Breast epithelium (tissue), 4 donors: ENCODE data around the gene TMEM218. TPM values are rescaled to one million over a fixed set of nuclear protein-coding genes. Genes with fewer than 3 reads are reported as not detected.

ENCODE experiments used
- DNase-seq, 2 donors: peaks; one replicate each; pipeline ENCODE4 v3.0.0-alpha.2; 2019; ENCODE audit warnings: low spot score in 2 of 2
- H3K27ac ChIP-seq, 2 donors: fragments of 200-600 bp; sonication (generic) in 1 of 2; one replicate each; pipeline ENCODE4 v1.5.1; 2016 to 2019; ENCODE audit warnings: mild to moderate bottlenecking in 1 of 2
- H3K27me3 ChIP-seq, 2 donors: fragments of 200-600 bp; sonication (generic) in 1 of 2; one replicate each; pipeline versions ENCODE4 v1.5.1 to v1.6.0; 2017 to 2019; ENCODE audit warnings: control low read depth in 1 of 2, mild to moderate bottlenecking in 1 of 2
- H3K36me3 ChIP-seq: fragments of 200-600 bp; one replicate; pipeline ENCODE4 v1.5.1; 2019
- H3K4me1 ChIP-seq, 2 donors: fragments of 200-600 bp; sonication (generic); one replicate each; pipeline ENCODE4 v1.5.1; 2016 to 2019; ENCODE audit warnings: control low read depth in 1 of 2
- H3K4me3 ChIP-seq, 3 donors: fragments of 200-600 bp; sonication (generic); 1 replicate in 2 of 3; 2 replicates in 1 of 3; pipeline ENCODE4 v1.5.1; 2016 to 2019; ENCODE audit warnings: mild to moderate bottlenecking in 3 of 3, moderate library complexity in 2 of 3
- H3K9me3 ChIP-seq, 2 donors: fragments of 200-600 bp; sonication (generic) in 1 of 2; one replicate each; pipeline ENCODE4 v1.5.1; 2016 to 2019; ENCODE audit warnings: control low read depth in 1 of 2
- POLR2AphosphoS5 ChIP-seq, 3 donors: sonication (generic); formaldehyde crosslinking; IDR thresholded peaks; one replicate each; pipeline ENCODE4 v1.6.1; 2017; ENCODE audit warnings: antibody characterized with exemption in 3 of 3
- intact Hi-C: fragments of 100-400 bp; cut with DNase I; formaldehyde crosslinking; loops from one replicate; pipeline ENCODE4 v1.15.1; 2023; ENCODE audit warnings: low total_unique reads
- total RNA-seq, 3 donors: library from RNA; depleted of rRNA; stranded (reverse); fragments of >200 nt; gene quantifications; one replicate each; pipeline ENCODE4 v1.1.0, GENCODE V29; 2016
- TF ChIP-seq, protein P1 (sequence below), 3 donors: fragments of 450-650 bp; IDR thresholded peaks; one replicate each; pipeline ENCODE4 v1.5.1; 2016 to 2017; ENCODE audit warnings: antibody characterized with exemption in 3 of 3, mild to moderate bottlenecking in 3 of 3, moderate library complexity in 3 of 3

TMEM218 gene
- total RNA-seq, 3 donors from 2014 or later, result 20.6 to 26.2 (median 22.4) TPM

DNA sequence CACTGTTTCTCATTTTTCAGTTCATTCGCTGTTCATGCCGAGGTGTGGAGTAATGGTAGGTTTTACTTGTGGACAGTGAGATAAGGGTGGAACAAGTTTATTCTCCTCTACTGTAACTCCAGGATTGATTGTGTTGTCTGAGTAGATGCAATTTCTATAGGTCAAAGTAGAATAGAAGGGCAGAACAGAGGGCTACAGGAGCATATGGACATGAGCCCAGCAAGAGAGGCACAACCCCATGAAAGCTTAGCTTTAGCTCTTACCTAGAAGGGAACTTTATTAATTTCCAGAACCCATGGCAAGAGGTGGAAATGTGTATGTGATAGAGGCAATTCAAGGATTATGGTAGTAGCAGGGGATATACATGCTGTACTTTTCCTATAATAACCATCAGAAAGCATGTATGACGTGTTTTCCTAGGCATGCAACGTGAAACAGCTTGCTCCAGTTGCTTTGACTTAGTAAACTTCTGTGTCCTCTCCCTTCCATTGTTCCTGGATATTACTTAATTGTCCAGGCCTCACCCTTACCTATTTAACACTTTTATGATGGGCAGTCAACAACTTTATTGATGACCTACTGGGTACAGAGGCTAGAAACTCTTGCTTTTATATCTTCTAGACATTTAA is 62.1 kb downstream of the TMEM218 start:
- TF ChIP-seq, protein P1, sequence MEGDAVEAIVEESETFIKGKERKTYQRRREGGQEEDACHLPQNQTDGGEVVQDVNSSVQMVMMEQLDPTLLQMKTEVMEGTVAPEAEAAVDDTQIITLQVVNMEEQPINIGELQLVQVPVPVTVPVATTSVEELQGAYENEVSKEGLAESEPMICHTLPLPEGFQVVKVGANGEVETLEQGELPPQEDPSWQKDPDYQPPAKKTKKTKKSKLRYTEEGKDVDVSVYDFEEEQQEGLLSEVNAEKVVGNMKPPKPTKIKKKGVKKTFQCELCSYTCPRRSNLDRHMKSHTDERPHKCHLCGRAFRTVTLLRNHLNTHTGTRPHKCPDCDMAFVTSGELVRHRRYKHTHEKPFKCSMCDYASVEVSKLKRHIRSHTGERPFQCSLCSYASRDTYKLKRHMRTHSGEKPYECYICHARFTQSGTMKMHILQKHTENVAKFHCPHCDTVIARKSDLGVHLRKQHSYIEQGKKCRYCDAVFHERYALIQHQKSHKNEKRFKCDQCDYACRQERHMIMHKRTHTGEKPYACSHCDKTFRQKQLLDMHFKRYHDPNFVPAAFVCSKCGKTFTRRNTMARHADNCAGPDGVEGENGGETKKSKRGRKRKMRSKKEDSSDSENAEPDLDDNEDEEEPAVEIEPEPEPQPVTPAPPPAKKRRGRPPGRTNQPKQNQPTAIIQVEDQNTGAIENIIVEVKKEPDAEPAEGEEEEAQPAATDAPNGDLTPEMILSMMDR (IDR thresholded peaks at IDR 0.05), result no peak
- TF ChIP-seq POLR2AphosphoS5 (IDR thresholded peaks at IDR 0.05), result no peak
- Histone ChIP-seq H3K9me3 (no peaks in the 10 kb centered on the region), H3K27me3 (no peaks in the 10 kb centered on the region), H3K4me1 (no peaks in the 10 kb centered on the region), H3K27ac (no peak overlapping the region), H3K4me3 (no peak overlapping the region), H3K36me3 (no peaks in the 10 kb centered on the region)
- no peak for DNase-seq
- intact Hi-C loops, result no loop called here

Other genes with a start within 250 kb of the TMEM218 start
- 10 to 100 TPM in 2 of 3 donors, 1 to 10 TPM in 1; 9.1 to 30.9 (median 15.4) TPM for gene ROBO3, start 246.2 kb downstream of the TMEM218 start, total RNA-seq
- gene ROBO4, start 213.8 kb downstream of the TMEM218 start, total RNA-seq, result 10 to 100 TPM; 11.9 to 30.5 (median 12.8) TPM
- gene HEPN1, start 192.4 kb downstream of the TMEM218 start, total RNA-seq, result not detected
- gene HEPACAM, start 175.6 kb downstream of the TMEM218 start, total RNA-seq, result 10 to 100 TPM in 1 of 3 donors, 1 to 10 TPM in 2; 2.3 to 25.4 (median 6.1) TPM
- gene CCDC15, start 157.4 kb downstream of the TMEM218 start, total RNA-seq, result 1 to 10 TPM; 2.1 to 4.4 (median 2.6) TPM
- gene SLC37A2, start 48.3 kb downstream of the TMEM218 start, total RNA-seq, result 10 to 100 TPM in 2 of 3 donors, 1 to 10 TPM in 1; 3.9 to 38.9 (median 13.6) TPM
- gene PKNOX2, start 53.1 kb upstream of the TMEM218 start, total RNA-seq, result 1 to 10 TPM in 1 of 3 donors, under 1 TPM in 2; 0.32 to 1.0 (median 0.66) TPM